Transverse colon (tissue), 4 donors: Measurements from ENCODE around the gene CELA2A. TPM values are rescaled to one million over a fixed set of nuclear protein-coding genes. Genes with fewer than 3 reads are reported as not detected.
"Not testable (repeated sequence)": the region's sequence is repeated elsewhere in the genome, so short reads cannot be mapped to it uniquely, and the experiment has no call there.

Experiments
- DNase-seq: peaks from one replicate; pipeline ENCODE4 v3.0.0-alpha.2; 2019
- H3K27ac ChIP-seq, 4 donors: fragments of 200-600 bp; sonication (generic); 2 replicates each; pipeline ENCODE4 v1.5.1; 2016 to 2018; ENCODE audit warnings: inconsistent platforms in 4 of 4
- H3K27me3 ChIP-seq: fragments of 200-600 bp; sonication (generic); 2 replicates; pipeline ENCODE4 v1.5.1; 2017; ENCODE audit warnings: inconsistent platforms
- H3K36me3 ChIP-seq, 4 donors: fragments of 200-600 bp; sonication (generic); 2 replicates each; pipeline ENCODE4 v1.5.1; 2017 to 2019; ENCODE audit warnings: inconsistent platforms in 4 of 4
- H3K4me1 ChIP-seq, 4 donors: fragments of 200-600 bp; sonication (generic); 2 replicates each; pipeline ENCODE4 v1.5.1; 2017 to 2020; ENCODE audit warnings: inconsistent platforms in 4 of 4
- H3K4me3 ChIP-seq, 4 donors: fragments of 200-600 bp; sonication (generic); 1 replicate in 1 of 4; 2 replicates in 3 of 4; pipeline versions ENCODE4 v1.5.1 to v1.6.1; 2017 to 2019; ENCODE audit warnings: inconsistent platforms in 4 of 4
- H3K9me3 ChIP-seq, 2 donors: fragments of 200-600 bp; sonication (generic); 2 replicates each; pipeline ENCODE4 v1.5.1; 2017 to 2019; ENCODE audit warnings: inconsistent platforms in 2 of 2
- EP300 ChIP-seq: sonication (generic); formaldehyde crosslinking; IDR thresholded peaks from one replicate; pipeline ENCODE4 v1.6.1; 2017; ENCODE audit warnings: antibody characterized with exemption, low read depth
- POLR2A ChIP-seq: fragments of 450-650 bp; IDR thresholded peaks from one replicate; pipeline ENCODE4 v1.6.1; 2016; ENCODE audit warnings: antibody characterized with exemption, mild to moderate bottlenecking, moderate library complexity
- POLR2AphosphoS5 ChIP-seq, 3 donors: sonication (generic); formaldehyde crosslinking; IDR thresholded peaks; one replicate each; pipeline ENCODE4 v1.6.1; 2016; ENCODE audit warnings: antibody characterized with exemption in 3 of 3
- WGBS, 2 donors: methylation state at CpG; one replicate each; pipeline ENCODE4 v1.1.5; 2018; ENCODE audit warnings: low coverage in 1 of 2; 5-methylcytosine and 5-hydroxymethylcytosine counted together
- in situ Hi-C, 4 donors: fragments of 200-750 bp; cut with MboI; loops; one replicate each; pipeline versions ENCODE4 v1.15.0 to v1.15.1; 2017; ENCODE audit warnings: low sequenced_read_pairs in 3 of 4, low pct_ligation_motif_present in 1 of 4, low pct_unique_long_range_greater_than_20kb in 1 of 4
- intact Hi-C: fragments of 100-400 bp; cut with DNase I; formaldehyde crosslinking; loops from one replicate; pipeline ENCODE4 v1.15.1; 2023; ENCODE audit warnings: low total_unique reads
- total RNA-seq, 4 donors: library from RNA; depleted of rRNA; stranded (reverse); fragments of >200 nt; gene quantifications; one replicate each; pipeline ENCODE4 v1.1.0, GENCODE V29; 2016
- TF ChIP-seq, protein P1 (sequence below), 5 experiments: fragments of 200-600 bp in 3 of 5; fragments of 450-650 bp in 2 of 5; sonication (generic) in 3 of 5; IDR thresholded peaks; 1 replicate in 2 of 5; 2 replicates in 3 of 5; pipeline ENCODE4 v1.5.1; 2016 to 2017; ENCODE audit warnings: antibody characterized with exemption in 5 of 5, inconsistent platforms in 3 of 5, mild to moderate bottlenecking in 2 of 5, moderate library complexity in 1 of 5

CELA2A gene
- total RNA-seq, 4 donors from 2014 or later = not detected

DNA sequence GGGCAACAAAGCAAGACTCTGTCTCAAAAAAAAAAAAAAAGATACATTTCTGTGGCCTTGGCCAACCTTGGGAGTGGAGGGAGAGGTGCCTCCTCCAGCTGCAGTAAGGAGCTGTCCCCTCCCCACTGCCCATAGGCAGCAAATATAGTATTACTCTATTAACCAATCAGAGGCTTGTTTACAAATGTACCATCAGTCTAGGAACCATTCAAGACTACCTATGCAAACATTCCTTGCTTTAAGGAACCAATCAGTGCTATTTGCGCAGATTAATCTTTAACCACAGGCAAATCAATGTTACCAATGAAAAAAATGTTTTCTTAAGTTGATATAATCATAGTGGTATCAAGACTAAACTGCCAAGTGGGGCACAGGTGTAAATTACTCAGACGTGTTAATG, 1.1 kb downstream of the CELA2A start:
- TF ChIP-seq POLR2AphosphoS5 (IDR thresholded peaks at IDR 0.05) = no peak
- Histone ChIP-seq H3K27me3 (no peaks in the 10 kb centered on the region), H3K4me3 (no peak overlapping the region), H3K27ac (no peak overlapping the region), H3K9me3 (no peaks in the 10 kb centered on the region), H3K36me3 (no peaks in the 10 kb centered on the region), H3K4me1 (no peaks in the 10 kb centered on the region)
- WGBS, 2 donors = 63 to 75% methylated on average over 2 of the region's 2 CpGs
- intact Hi-C loops (no loop called here), in situ Hi-C loops (no loop called here)
- no peak for DNase-seq

DNA sequence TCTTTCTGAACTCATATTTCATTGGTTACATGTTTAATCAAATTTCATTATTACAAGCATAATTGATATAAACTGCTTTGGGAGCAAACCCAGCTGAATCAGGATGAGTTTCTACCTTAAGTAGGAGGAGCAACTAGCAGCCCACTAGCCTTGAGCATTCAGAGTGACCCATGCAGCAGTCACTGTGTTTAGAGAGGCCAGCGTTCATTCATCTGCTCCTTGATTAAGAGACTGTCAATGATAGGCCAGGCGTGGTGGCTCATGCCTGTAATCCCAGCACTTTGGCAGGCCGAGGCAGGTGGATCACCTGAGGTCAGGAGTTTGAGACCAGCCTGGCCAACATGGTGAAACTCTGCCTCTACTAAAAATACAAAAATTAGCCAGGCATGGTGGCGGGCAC, 1.9 kb downstream of the CELA2A start:
- H3K27me3 ChIP-seq, H3K36me3 ChIP-seq, DNase-seq, H3K9me3 ChIP-seq, intact Hi-C loops, H3K4me1 ChIP-seq, H3K4me3 ChIP-seq, in situ Hi-C loops, H3K27ac ChIP-seq: not testable (repeated sequence)
- 90% methylated on average over 4 of the region's 4 CpGs; no CpG with 5 or more reads in 1 of the 2 donors for whole genome bisulfite sequencing, 2 donors

DNA sequence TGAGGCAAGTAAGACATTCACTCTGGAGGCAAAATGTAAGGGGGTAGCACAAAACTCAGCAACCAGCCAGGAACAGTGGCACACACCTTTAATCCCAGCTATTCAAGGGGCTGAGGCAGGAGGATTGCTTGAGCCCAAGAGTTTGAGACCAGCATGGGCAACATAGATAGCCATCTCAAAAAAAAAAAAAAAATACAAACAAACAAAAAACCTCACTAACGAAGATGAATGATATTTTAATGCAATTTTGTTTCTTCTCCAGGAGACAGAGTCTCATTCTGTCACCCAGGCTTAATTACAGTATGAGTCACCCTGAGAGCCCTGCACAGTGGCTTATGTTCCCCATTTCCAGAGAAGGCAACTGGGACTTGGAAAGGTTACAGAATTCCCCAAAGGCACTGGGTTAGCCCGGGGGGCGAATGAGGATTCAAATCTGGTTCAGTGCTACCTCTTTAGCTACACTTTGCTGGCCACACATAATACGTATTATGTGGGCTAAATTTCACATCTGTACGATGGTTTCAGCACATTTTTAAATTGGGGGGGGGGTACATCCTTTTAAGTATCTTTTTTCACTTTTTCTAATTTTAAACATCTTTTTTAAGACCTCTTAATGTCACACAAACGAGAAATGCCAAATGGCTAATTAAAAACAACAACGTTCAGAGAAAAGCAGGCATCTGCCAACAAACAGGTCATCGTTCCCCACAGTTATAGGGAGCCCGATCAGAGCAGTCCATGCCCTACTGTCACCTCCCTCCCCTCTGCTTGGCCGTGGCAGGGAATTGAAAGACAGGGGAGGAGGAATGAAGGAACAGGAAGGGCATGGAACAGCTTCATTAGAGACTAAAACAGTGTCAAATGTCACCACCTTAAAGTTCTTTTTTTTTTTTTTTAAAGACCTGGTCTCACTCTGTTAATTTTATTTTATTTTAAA, 3.5 kb downstream of the CELA2A start:
- TF ChIP-seq, protein P1, sequence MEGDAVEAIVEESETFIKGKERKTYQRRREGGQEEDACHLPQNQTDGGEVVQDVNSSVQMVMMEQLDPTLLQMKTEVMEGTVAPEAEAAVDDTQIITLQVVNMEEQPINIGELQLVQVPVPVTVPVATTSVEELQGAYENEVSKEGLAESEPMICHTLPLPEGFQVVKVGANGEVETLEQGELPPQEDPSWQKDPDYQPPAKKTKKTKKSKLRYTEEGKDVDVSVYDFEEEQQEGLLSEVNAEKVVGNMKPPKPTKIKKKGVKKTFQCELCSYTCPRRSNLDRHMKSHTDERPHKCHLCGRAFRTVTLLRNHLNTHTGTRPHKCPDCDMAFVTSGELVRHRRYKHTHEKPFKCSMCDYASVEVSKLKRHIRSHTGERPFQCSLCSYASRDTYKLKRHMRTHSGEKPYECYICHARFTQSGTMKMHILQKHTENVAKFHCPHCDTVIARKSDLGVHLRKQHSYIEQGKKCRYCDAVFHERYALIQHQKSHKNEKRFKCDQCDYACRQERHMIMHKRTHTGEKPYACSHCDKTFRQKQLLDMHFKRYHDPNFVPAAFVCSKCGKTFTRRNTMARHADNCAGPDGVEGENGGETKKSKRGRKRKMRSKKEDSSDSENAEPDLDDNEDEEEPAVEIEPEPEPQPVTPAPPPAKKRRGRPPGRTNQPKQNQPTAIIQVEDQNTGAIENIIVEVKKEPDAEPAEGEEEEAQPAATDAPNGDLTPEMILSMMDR (IDR thresholded peaks at IDR 0.05) = no peak
- TF ChIP-seq POLR2A (no peak), EP300 (no peak), POLR2AphosphoS5 (IDR thresholded peaks at IDR 0.05) (no peak)

DNA sequence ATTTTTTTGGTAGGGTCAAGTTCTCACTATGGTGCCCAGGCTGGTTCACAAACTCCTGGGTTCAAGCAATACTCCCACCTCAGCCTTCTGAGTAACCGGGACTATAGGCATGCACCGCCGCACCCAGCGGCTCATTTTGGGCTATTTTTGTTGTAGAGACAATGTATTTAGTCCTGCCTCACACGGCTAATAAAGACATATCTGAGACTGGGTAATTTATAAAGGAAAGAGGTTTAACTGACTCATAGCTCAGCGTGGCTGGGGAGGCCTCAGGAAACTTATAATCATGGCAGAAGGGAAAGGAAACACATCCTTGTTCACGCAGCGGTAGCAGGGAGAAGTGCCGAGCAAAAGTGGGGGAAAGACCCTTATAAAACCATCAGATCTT, 4.2 kb downstream of the CELA2A start:
- H3K27ac ChIP-seq = no peak overlapping the region

More for the DNA sequence above, 3.5 kb downstream of the CELA2A start:
- Histone ChIP-seq H3K27me3 (no peaks in the 10 kb centered on the region), H3K9me3 (no peaks in the 10 kb centered on the region), H3K4me1 (no peaks in the 10 kb centered on the region), H3K36me3 (no peaks in the 10 kb centered on the region), H3K4me3 (no peak overlapping the region), H3K27ac (no peak overlapping the region)
- DNase-seq = no peak
- in situ Hi-C loops = no loop called here
- intact Hi-C loops = no loop called here
- 56 to 63% methylated on average over 8 to 10 of the region's 10 CpGs for WGBS, 2 donors

DNA sequence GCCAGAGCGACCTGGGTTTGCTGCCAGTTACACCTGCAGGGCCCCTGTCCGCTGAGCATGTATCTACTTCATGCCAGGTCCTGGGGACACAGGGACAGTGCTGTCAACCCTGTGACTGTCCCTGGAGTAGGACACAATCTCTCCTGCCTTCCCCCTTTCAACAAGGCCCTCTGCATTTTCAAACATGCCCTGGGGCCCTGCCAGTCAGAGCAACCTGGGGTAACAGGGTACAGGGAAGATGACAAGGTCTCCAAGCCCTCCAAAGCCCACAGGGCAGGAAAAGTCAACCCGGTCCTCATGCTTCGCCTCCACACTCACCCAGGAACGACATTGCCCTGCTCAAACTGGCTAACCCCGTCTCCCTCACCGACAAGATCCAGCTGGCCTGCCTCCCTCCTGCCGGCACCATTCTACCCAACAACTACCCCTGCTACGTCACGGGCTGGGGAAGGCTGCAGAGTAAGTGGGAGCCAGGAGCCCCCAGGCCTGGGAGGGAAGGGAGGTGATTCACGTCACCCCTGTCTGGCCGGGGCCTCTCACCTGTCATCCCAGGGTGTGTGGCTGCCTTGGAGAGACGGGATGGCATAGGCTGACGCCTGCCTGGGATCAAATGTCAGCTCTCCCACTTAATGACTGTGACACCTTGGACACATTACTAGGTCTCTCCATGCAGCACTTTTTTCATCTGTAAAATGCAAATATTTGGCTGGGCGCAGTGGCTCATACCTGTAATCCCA, 6.7 kb downstream of the CELA2A start:
- H3K36me3 ChIP-seq, H3K4me1 ChIP-seq, H3K27me3 ChIP-seq, intact Hi-C loops, DNase-seq, in situ Hi-C loops, H3K4me3 ChIP-seq, H3K27ac ChIP-seq, H3K9me3 ChIP-seq: not testable (repeated sequence)
- WGBS, 2 donors = 91 to 100% methylated on average over 1 to 13 of the region's 15 CpGs

More for the DNA sequence above, 4.2 kb downstream of the CELA2A start:
- H3K4me3 ChIP-seq = no peak overlapping the region
- intact Hi-C loops (no loop called here), in situ Hi-C loops (no loop called here)
- no peaks in the 10 kb centered on the region for H3K36me3 ChIP-seq
- DNase-seq = no peak
- 84 to 89% methylated on average over 9 of the region's 9 CpGs for WGBS, 2 donors
- H3K27me3 ChIP-seq = no peaks in the 10 kb centered on the region
- TF ChIP-seq POLR2A = no peak
- TF ChIP-seq, protein P1 (IDR thresholded peaks at IDR 0.05) = no peak
- no peak for TF ChIP-seq EP300
- no peak for TF ChIP-seq POLR2AphosphoS5 (IDR thresholded peaks at IDR 0.05)
- H3K4me1 ChIP-seq = no peaks in the 10 kb centered on the region
- H3K9me3 ChIP-seq = no peaks in the 10 kb centered on the region

DNA sequence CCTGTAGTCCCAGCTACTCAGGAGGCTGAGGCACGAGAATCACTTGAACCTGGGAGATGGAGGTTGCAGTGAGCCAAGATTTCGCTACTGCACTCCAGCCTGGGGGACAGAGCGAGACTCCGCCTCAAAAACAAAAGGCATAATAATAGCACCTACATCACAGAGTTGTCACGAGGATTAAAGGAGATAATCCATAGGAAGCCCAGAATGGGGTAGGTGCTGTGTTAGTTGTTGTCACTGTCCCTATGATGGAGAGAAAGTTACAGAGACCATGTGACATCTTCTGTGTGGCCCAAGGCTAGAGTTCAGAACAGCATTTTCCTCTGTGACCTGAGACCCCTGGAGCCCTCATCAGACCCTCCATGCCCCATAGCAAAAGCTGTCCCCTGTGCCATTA, 7.4 kb downstream of the CELA2A start:
- H3K36me3 ChIP-seq, H3K27ac ChIP-seq, H3K4me1 ChIP-seq, in situ Hi-C loops, H3K27me3 ChIP-seq, DNase-seq, intact Hi-C loops, H3K4me3 ChIP-seq, H3K9me3 ChIP-seq: not testable (repeated sequence)
- 92 to 94% methylated on average over 5 of the region's 5 CpGs for WGBS, 2 donors
